Heart right ventricle (tissue), 16 donors: ENCODE measurements around the gene SLA2. TPM values are rescaled to one million over a fixed set of nuclear protein-coding genes. Genes with fewer than 3 reads are reported as not detected.

Experiments used
- ATAC-seq, 8 donors: fragments of 200-7000 bp; cut with Tn5 transposase; one replicate each; pipeline ENCODE4 v1.9.1; 2020; ENCODE audit warnings: mild to moderate bottlenecking in 8 of 8, moderate library complexity in 8 of 8, moderate number of reproducible peaks in 1 of 8
- DNase-seq, 2 donors: peaks; one replicate each; pipeline ENCODE4 v3.0.0-alpha.2; 2020
- H3K27ac ChIP-seq, 10 donors: fragments of 200-600 bp; sonication (generic) in 2 of 10; one replicate each; pipeline versions ENCODE4 v1.5.0 to v1.8.0; 2020 to 2022; ENCODE audit warnings: mild to moderate bottlenecking in 3 of 10
- H3K27me3 ChIP-seq, 7 donors: fragments of 200-600 bp; one replicate each; pipeline ENCODE4 v1.8.0; 2021 to 2022; ENCODE audit warnings: mild to moderate bottlenecking in 2 of 7
- H3K36me3 ChIP-seq, 9 donors: fragments of 200-600 bp; sonication (generic) in 1 of 9; one replicate each; pipeline versions ENCODE4 v1.5.0 to v1.8.0; 2020 to 2022; ENCODE audit warnings: mild to moderate bottlenecking in 2 of 9
- H3K4me1 ChIP-seq, 9 donors: fragments of 200-600 bp; sonication (generic) in 1 of 9; one replicate each; pipeline versions ENCODE4 v1.5.0 to v1.8.0; 2020 to 2022; ENCODE audit warnings: mild to moderate bottlenecking in 4 of 9
- H3K4me3 ChIP-seq, 10 donors: fragments of 200-600 bp; sonication (generic) in 2 of 10; one replicate each; pipeline versions ENCODE4 v1.5.0 to v1.8.0; 2020 to 2022; ENCODE audit warnings: mild to moderate bottlenecking in 7 of 10, moderate library complexity in 2 of 10
- H3K9me3 ChIP-seq, 11 donors: fragments of 200-600 bp in 10 of 11; sonication (generic) in 2 of 11; one replicate each; pipeline versions ENCODE4 v1.5.0 to v1.8.0; 2013 to 2022; ENCODE audit warnings: mild to moderate bottlenecking in 2 of 11, control low read depth in 1 of 11, moderate library complexity in 1 of 11
- WGBS, 2 donors: extraction: QIAGEN DNeasy Blood & Tissue Kit; methylation state at CpG; one replicate each; pipeline ENCODE4 v1.1.7; 2013; ENCODE audit warnings: inconsistent platforms in 1 of 2; 5-methylcytosine and 5-hydroxymethylcytosine counted together
- intact Hi-C, 10 donors: fragments of 100-400 bp; cut with DNase I; formaldehyde crosslinking; loops; one replicate each; pipeline versions ENCODE4 v1.11.1 to v1.14.2; 2022
- polyA plus RNA-seq, 2 donors: library from polyadenylated mRNA; stranded (reverse); fragments of 200-250 nt; gene quantifications; one replicate each; pipeline ENCODE4 v1.2.3, GENCODE V29; 2013
- total RNA-seq, 10 donors: library from RNA; stranded (reverse); fragmentation: NEBNext Ultra II Directional in 3 of 10; extraction: Animal tissue kit (Norgen Biotek cat#: 25700) in 3 of 10; gene quantifications; one replicate each; pipeline versions ENCODE4 v1.2.1 to v1.2.4, GENCODE V29; 2021 to 2023
- TF ChIP-seq, protein P1 (sequence below), 9 donors: fragments of 200-600 bp; sonication (generic) in 2 of 9; IDR thresholded peaks; one replicate each; pipeline versions ENCODE4 v1.5.0 to v1.8.0; 2021 to 2022; ENCODE audit warnings: antibody characterized with exemption in 9 of 9, mild to moderate bottlenecking in 5 of 9, moderate library complexity in 1 of 9
- donor health status: Arrhythmogenic right ventricular cardiomyopathy.
- donor health status: ischemic (EF 13 %, LVEDD 7.1; RV severe dilation, severe dysfunction).
- donor health status: healthy with polysubstance abuse.
- donor health status: DM: no; HTN: yes; CAD: no.
- donor health status: DM: no; HTN: no; CAD: no.
- donor health status: ischemic (EF 25% LVEDD 6.9; RV normal size, moderate dysfunction).
- donor health status: ischemic (EF 25% LVEDD 5.7; RV mildly dilated, moderate dysfunction).
- donor health status: healthy.
- donor health status: DM: yes; HTN: yes; CAD: no.
- donor health status: Ischemic cardiomyopathy.
- donor health status: ischemic (EF 35%, LVEDD 5.7; RV mildly dilated, moderate dysfunction).
- donor health status: nonischemic (EF 11% LVEDD 7.7; RV severe dilation, severe dysfunction).
- donor health status: DM: yes; HTN: yes; CAD: no.
- donor health status: PGD.
- donor health status: ischemic (EF 29% LVEDD 5.4; RV normal size, mild dysfunction).
- donor health status: nonischemic (EF 23%, LVEDD 6.1; RV moderate dilation, normal function).

The SLA2 gene
- total and polyA plus RNA-seq, 12 donors, result 0.20 to 2.4 (median 0.39) TPM

DNA sequence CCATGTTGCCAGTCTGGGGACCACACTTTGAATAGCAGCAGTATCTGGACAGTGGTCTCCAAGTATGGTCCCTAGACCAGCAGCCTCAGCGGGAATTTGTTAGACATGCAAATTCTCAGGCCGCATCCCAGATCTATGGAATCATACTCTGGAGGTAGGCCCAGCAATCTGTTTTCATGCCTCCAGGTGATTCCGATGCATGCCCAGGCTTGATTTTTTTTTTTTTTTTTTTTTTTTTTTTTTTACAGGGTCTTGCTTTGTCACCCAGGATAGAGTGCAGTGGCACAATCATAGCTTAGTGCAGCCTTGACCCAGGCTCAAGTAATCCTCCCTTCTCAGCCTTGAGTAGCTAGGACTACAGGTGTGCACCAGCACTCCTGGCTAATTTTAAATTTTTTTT lies 682 bp upstream of the SLA2 start:
- WGBS, 2 donors, result 93 to 95% methylated on average over 3 of the region's 3 CpGs
- no peak for DNase-seq
- Histone ChIP-seq H3K9me3 (no peaks in the 10 kb centered on the region), H3K27ac (peak overlapping the region in 1 of 10 donors; percentile 84), H3K4me3 (no peak overlapping the region), H3K4me1 (peaks cover 0 to 9% (median 0%) of the 10 kb centered on the region in 9 donors), H3K36me3 (peaks cover 0 to 15% (median 6%) of the 10 kb centered on the region in 9 donors), H3K27me3 (no peaks in the 10 kb centered on the region)
- no peak for ATAC-seq
- intact Hi-C loops, result no loop called here
- TF ChIP-seq, protein P1, sequence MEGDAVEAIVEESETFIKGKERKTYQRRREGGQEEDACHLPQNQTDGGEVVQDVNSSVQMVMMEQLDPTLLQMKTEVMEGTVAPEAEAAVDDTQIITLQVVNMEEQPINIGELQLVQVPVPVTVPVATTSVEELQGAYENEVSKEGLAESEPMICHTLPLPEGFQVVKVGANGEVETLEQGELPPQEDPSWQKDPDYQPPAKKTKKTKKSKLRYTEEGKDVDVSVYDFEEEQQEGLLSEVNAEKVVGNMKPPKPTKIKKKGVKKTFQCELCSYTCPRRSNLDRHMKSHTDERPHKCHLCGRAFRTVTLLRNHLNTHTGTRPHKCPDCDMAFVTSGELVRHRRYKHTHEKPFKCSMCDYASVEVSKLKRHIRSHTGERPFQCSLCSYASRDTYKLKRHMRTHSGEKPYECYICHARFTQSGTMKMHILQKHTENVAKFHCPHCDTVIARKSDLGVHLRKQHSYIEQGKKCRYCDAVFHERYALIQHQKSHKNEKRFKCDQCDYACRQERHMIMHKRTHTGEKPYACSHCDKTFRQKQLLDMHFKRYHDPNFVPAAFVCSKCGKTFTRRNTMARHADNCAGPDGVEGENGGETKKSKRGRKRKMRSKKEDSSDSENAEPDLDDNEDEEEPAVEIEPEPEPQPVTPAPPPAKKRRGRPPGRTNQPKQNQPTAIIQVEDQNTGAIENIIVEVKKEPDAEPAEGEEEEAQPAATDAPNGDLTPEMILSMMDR (IDR thresholded peaks at IDR 0.05), result no peak

DNA sequence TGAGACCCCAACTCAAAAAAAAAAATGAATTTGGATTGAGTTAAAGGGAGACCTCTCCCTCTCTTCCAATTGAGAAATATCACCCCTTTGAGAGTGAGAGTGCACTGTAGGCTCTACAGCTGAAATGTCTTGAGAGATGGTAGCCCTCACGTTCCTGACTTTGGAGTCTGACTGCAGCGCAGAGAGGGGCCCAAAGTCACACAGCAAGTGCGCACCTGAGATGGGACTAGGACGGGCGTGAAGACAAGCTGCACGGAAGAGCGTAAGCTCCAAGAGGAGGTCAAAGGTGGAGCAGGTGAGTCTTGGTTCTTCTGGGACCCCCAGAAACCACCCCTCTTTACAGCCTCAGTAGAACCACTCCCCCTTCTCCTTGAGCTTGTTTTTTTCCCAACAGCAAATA lies 643 bp downstream of the SLA2 start:
- intact Hi-C loops, result no loop called here
- H3K9me3 ChIP-seq, result no peaks in the 10 kb centered on the region
- DNase-seq (no peak), ATAC-seq (no peak)
- peak overlapping the region in 1 of 10 donors; percentile 84 for H3K27ac ChIP-seq
- TF ChIP-seq, protein P1 (IDR thresholded peaks at IDR 0.05), result no peak
- peaks cover 0 to 9% (median 0%) of the 10 kb centered on the region in 9 donors for H3K4me1 ChIP-seq
- peaks cover 0 to 6% (median 0%) of the 10 kb centered on the region in 9 donors for H3K36me3 ChIP-seq
- H3K4me3 ChIP-seq, result peak overlapping the region in 2 of 10 donors; percentile 11 to 51
- WGBS, 2 donors, result 91 to 96% methylated on average over 7 of the region's 7 CpGs
- no peaks in the 10 kb centered on the region for H3K27me3 ChIP-seq

DNA sequence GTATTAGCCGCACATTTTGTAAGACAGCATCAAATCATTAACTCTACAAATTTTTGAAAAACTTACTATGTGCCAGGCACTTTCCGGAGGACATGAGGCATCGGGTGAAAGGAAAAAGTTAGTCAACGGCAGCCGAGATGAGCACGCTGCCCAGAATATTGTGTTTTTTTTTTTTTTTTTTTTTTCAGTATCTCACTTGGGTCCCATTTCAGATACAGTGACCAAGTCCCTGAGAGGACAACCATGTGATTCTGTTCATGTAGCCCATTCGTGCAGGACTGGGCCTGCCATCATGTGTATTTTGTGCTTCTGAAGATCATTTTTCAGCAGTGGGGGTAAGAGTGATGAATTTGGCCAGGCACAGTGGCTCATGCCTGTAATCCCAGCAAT lies 1.3 kb downstream of the SLA2 start:
- H3K4me1 ChIP-seq, result peaks cover 0 to 9% (median 0%) of the 10 kb centered on the region in 9 donors
- intact Hi-C loops, result no loop called here
- H3K27ac ChIP-seq, result peak overlapping the region in 1 of 10 donors; percentile 84
- DNase-seq (no peak), ATAC-seq (no peak)
- H3K27me3 ChIP-seq, result no peaks in the 10 kb centered on the region
- H3K9me3 ChIP-seq, result no peaks in the 10 kb centered on the region
- TF ChIP-seq, protein P1 (IDR thresholded peaks at IDR 0.05), result no peak
- 81 to 86% methylated on average over 7 of the region's 7 CpGs for WGBS, 2 donors
- H3K4me3 ChIP-seq, result peak overlapping the region in 1 of 10 donors; percentile 51
- peaks cover 0 to 10% (median 0%) of the 10 kb centered on the region in 9 donors for H3K36me3 ChIP-seq

DNA sequence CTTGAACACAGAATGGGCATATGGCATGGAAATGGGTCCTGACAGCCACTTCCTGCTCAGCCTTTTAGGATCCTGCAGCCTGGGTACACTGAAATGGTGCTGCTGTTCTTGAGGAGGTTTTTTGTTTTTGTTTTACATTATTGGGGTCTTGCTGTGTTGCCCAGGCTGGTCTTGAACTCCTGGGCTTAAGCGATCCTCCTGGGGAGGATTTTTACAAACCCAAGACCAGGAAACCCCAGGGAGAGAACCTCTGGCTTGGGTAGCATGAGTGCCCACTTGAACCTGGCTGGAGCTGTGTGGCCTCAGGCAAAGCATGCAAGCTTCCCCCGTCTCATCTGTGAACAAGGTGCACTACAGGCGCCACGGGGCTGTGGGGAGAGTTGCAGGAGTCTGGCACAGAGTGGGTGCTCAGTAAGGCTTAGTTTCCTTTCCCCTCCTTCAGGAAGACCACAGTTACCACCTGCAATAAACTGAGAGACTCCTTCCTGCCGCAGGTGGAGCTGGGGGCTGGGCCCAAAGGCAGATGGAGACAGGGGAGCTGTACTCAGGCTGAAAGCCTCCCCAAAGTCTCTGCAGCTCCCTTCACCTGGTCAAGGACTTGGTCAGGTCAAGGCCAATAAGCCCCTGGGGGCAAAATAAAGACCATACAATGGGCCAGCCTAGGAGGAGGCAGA lies 1.8 kb downstream of the SLA2 start:
- H3K27me3 ChIP-seq, result no peaks in the 10 kb centered on the region
- peaks cover 0 to 11% (median 0%) of the 10 kb centered on the region in 9 donors for H3K36me3 ChIP-seq
- H3K9me3 ChIP-seq, result no peaks in the 10 kb centered on the region
- ATAC-seq, result peak in 1 of 8 donors; percentile 38
- peaks cover 0 to 9% (median 0%) of the 10 kb centered on the region in 9 donors for H3K4me1 ChIP-seq
- H3K4me3 ChIP-seq, result peak overlapping the region in 1 of 10 donors; percentile 51
- peak overlapping the region in 1 of 10 donors; percentile 84 for H3K27ac ChIP-seq
- intact Hi-C loops, result no loop called here
- DNase-seq, result no peak
- TF ChIP-seq, protein P1 (IDR thresholded peaks at IDR 0.05), result no peak
- 76 to 80% methylated on average over 5 of the region's 5 CpGs for WGBS, 2 donors
